Neural progenitor cell (in vitro differentiated cells): ENCODE measurements around the gene ABCG4.

ENCODE experiments used
- CTCF ChIP-seq: fragments of 200-600 bp; sonication (generic); IDR thresholded peaks from 2 replicates; pipeline ENCODE4 v1.5.1; 2017; ENCODE audit warnings: antibody characterized with exemption, mild to moderate bottlenecking
- EZH2 ChIP-seq: fragments of 200-600 bp; sonication (generic); IDR thresholded peaks from 2 replicates; pipeline ENCODE4 v1.6.1; 2017; ENCODE audit warnings: antibody characterized with exemption, mild to moderate bottlenecking, moderate library complexity

- no peak for TF ChIP-seq CTCF
- no peak for TF ChIP-seq EZH2
Observed at GRCh38 chr11:119193001-119193400, 44.1 kb downstream of the ABCG4 start.
